ENCODE data around the gene ZNF526.

- TF ChIP-seq, protein P1, sequence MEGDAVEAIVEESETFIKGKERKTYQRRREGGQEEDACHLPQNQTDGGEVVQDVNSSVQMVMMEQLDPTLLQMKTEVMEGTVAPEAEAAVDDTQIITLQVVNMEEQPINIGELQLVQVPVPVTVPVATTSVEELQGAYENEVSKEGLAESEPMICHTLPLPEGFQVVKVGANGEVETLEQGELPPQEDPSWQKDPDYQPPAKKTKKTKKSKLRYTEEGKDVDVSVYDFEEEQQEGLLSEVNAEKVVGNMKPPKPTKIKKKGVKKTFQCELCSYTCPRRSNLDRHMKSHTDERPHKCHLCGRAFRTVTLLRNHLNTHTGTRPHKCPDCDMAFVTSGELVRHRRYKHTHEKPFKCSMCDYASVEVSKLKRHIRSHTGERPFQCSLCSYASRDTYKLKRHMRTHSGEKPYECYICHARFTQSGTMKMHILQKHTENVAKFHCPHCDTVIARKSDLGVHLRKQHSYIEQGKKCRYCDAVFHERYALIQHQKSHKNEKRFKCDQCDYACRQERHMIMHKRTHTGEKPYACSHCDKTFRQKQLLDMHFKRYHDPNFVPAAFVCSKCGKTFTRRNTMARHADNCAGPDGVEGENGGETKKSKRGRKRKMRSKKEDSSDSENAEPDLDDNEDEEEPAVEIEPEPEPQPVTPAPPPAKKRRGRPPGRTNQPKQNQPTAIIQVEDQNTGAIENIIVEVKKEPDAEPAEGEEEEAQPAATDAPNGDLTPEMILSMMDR (IDR thresholded peaks at IDR 0.05), result no peak
- no peak for TF ChIP-seq POLR2A (IDR thresholded peaks at IDR 0.05)
Observed at GRCh38 chr19:42212886-42213285, 7.2 kb upstream of the ZNF526 start.
